CD8-positive, alpha-beta memory T cell (primary cell): ENCODE measurements around the gene EI24. TPM values are rescaled to one million over a fixed set of nuclear protein-coding genes. Genes with fewer than 3 reads are reported as not detected.
"Not testable (repeated sequence)": the region's sequence is repeated elsewhere in the genome, so short reads cannot be mapped to it uniquely, and the experiment has no call there.

Experiments
- CTCF ChIA-PET: fragments of 350-600 bp; sonication (Branson Sonifier 250); formaldehyde crosslinking; loops from one replicate; lab custom pipeline; 2021; ENCODE audit warnings: antibody characterized with exemption; lab: Charles Lee
- POLR2A ChIA-PET: fragments of 350-600 bp; sonication (Branson Sonifier 250); formaldehyde crosslinking; loops from one replicate; lab custom pipeline; 2021; ENCODE audit warnings: antibody characterized with exemption; lab: Charles Lee
- DNase-seq, 5 donors: peaks; one replicate each; pipeline versions ENCODE4 v3.0.0 to v3.0.0-alpha.2; 2020 to 2022; ENCODE audit warnings: mixed read lengths in 1 of 5
- H3K27ac ChIP-seq: one replicate; pipeline ENCODE4 v1.7.0; 2013; ENCODE audit warnings: low read depth, mild to moderate bottlenecking, low read length, moderate library complexity
- H3K27me3 ChIP-seq: 2 replicates; pipeline ENCODE4 v1.7.0; 2013; ENCODE audit warnings: low read length, mild to moderate bottlenecking; ENCODE audit not compliant: insufficient read depth, poor library complexity, severe bottlenecking
- H3K36me3 ChIP-seq: 2 replicates; pipeline ENCODE4 v1.7.0; 2013; ENCODE audit warnings: mild to moderate bottlenecking, low read length, moderate library complexity; ENCODE audit not compliant: insufficient read depth
- H3K4me1 ChIP-seq: 2 replicates; pipeline ENCODE4 v1.7.0; 2013; ENCODE audit warnings: mild to moderate bottlenecking, low read length, moderate library complexity; ENCODE audit not compliant: insufficient read depth
- H3K4me3 ChIP-seq: 2 replicates; pipeline ENCODE4 v1.7.0; 2013; ENCODE audit warnings: mild to moderate bottlenecking, low read length
- H3K9me3 ChIP-seq: 2 replicates; pipeline ENCODE4 v1.7.0; 2013; ENCODE audit warnings: mild to moderate bottlenecking, low read length
- H3K27ac Mint-ChIP-seq, 8 donors: one replicate each; pipeline ENCODE4 v1.8.0; 2020 to 2021; ENCODE audit warnings: mixed read lengths in 8 of 8, mild to moderate bottlenecking in 6 of 8, inconsistent platforms in 3 of 8, moderate library complexity in 3 of 8
- H3K27me3 Mint-ChIP-seq, 2 donors: one replicate each; pipeline ENCODE4 v1.8.0; 2020 to 2021; ENCODE audit warnings: mixed read lengths in 2 of 2, mild to moderate bottlenecking in 1 of 2, moderate library complexity in 1 of 2
- H3K36me3 Mint-ChIP-seq, 3 donors: one replicate each; pipeline ENCODE4 v1.8.0; 2020 to 2021; ENCODE audit warnings: mixed read lengths in 3 of 3, inconsistent platforms in 1 of 3, mild to moderate bottlenecking in 1 of 3
- H3K4me1 Mint-ChIP-seq, 3 donors: one replicate each; pipeline ENCODE4 v1.8.0; 2020 to 2021; ENCODE audit warnings: mixed read lengths in 3 of 3, inconsistent platforms in 1 of 3, mild to moderate bottlenecking in 1 of 3
- H3K4me3 Mint-ChIP-seq, 7 donors: one replicate each; pipeline ENCODE4 v1.8.0; 2020 to 2021; ENCODE audit warnings: mixed read lengths in 7 of 7, mild to moderate bottlenecking in 6 of 7, moderate library complexity in 4 of 7, inconsistent platforms in 2 of 7
- H3K9me3 Mint-ChIP-seq, 5 donors: one replicate each; pipeline ENCODE4 v1.8.0; 2020 to 2022; ENCODE audit warnings: mixed read lengths in 5 of 5, mild to moderate bottlenecking in 3 of 5, moderate library complexity in 2 of 5, inconsistent platforms in 1 of 5
- polyA plus RNA-seq: library from polyadenylated mRNA; unstranded; fragments of 300-500 nt; fragmentation: Illumina TruSeq; gene quantifications from one replicate; pipeline ENCODE4 v1.2.3, GENCODE V29; 2021
- total RNA-seq, 2 experiments: library from RNA; stranded (reverse); gene quantifications; one replicate each; pipeline ENCODE4 v1.2.3, GENCODE V29; 2021

EI24 gene
- total and polyA plus RNA-seq, 3 experiments from 2014 or later, result 62.7 to 71.7 (median 65.7) TPM

- Mint-ChIP-seq H3K9me3 (no peaks in the 10 kb centered on the region), H3K4me3 (peak overlapping the region in 1 of 7 donors; percentile 5), H3K27ac (no peak overlapping the region), H3K36me3 (peaks cover 0 to 2% (median 0%) of the 10 kb centered on the region in 3 donors), H3K4me1 (peaks cover 4 to 6% (median 5%) of the 10 kb centered on the region in 3 donors), H3K27me3 (no peaks in the 10 kb centered on the region)
- Histone ChIP-seq H3K27ac (no peak overlapping the region), H3K27me3 (no peaks in the 10 kb centered on the region), H3K4me3 (no peak overlapping the region), H3K4me1 (no peaks in the 10 kb centered on the region), H3K9me3 (no peaks in the 10 kb centered on the region), H3K36me3 (no peaks in the 10 kb centered on the region)
- POLR2A ChIA-PET, result no interaction called here
- DNase-seq, result no peak
- CTCF ChIA-PET, result no interaction called here
These were observed 4.9 kb upstream of the EI24 start for GRCh38 chr11:125564357-125564756.

GRCh38 chr11:125566235-125566634 lies 3.0 kb upstream of the EI24 start:
- Mint-ChIP-seq H3K27me3 (no peaks in the 10 kb centered on the region), H3K27ac (peak overlapping the region in 1 of 8 donors; percentile 84), H3K4me1 (peaks cover 18 to 21% (median 20%) of the 10 kb centered on the region in 3 donors), H3K9me3 (no peaks in the 10 kb centered on the region), H3K4me3 (peak overlapping the region in 2 of 7 donors; percentile 58 to 72), H3K36me3 (peaks cover 0 to 9% (median 0%) of the 10 kb centered on the region in 3 donors)
- no peaks in the 10 kb centered on the region for H3K9me3 ChIP-seq
- H3K27ac ChIP-seq, result no peak overlapping the region
- POLR2A ChIA-PET, result no interaction called here
- no peak for DNase-seq
- CTCF ChIA-PET, result interaction anchor here (1.1 kb wide), 1 partner anchor 8 kb away, joined by 3 read pairs; no protein-coding TSS in a partner anchor
- H3K4me1 ChIP-seq, result peaks cover 13% of the 10 kb centered on the region
- H3K27me3 ChIP-seq, result no peaks in the 10 kb centered on the region
- H3K4me3 ChIP-seq, result no peak overlapping the region
- no peaks in the 10 kb centered on the region for H3K36me3 ChIP-seq

- Mint-ChIP-seq H3K4me3 (peak overlapping the region; percentile 87 to 97 (median 93)), H3K27me3 (no peaks in the 10 kb centered on the region), H3K27ac (peak overlapping the region; percentile 83 to 98 (median 92)), H3K4me1 (peaks cover 26 to 34% (median 31%) of the 10 kb centered on the region in 3 donors), H3K36me3 (peaks cover under 1 to 33% (median 5%) of the 10 kb centered on the region in 3 donors), H3K9me3 (no peaks in the 10 kb centered on the region)
- peaks cover 14% of the 10 kb centered on the region for H3K36me3 ChIP-seq
- H3K9me3 ChIP-seq, result no peaks in the 10 kb centered on the region
- POLR2A ChIA-PET, result interaction anchor here (0.5 to 2.5 kb wide), 8 partner anchors 20 to 824 kb away, joined by 3 to 31 read pairs (median 4); partner anchors contain the start of genes CHEK1, HYLS1 and STT3A
- H3K4me3 ChIP-seq, result peak overlapping the region; percentile 88
- peaks cover 13% of the 10 kb centered on the region for H3K4me1 ChIP-seq
- CTCF ChIA-PET, result interaction anchor here (1.1 to 3.2 kb wide), 8 partner anchors 14 to 333 kb away, joined by 3 to 17 read pairs (median 6); partner anchors contain the start of genes CHEK1, HYLS1, PUS3 and STT3A
- DNase-seq, result no peak
- no peaks in the 10 kb centered on the region for H3K27me3 ChIP-seq
- peak overlapping the region; percentile 89 for H3K27ac ChIP-seq
These were observed 791 bp downstream of the EI24 start for GRCh38 chr11:125569915-125570621.

GRCh38 chr11:125570952-125571351 lies 1.7 kb downstream of the EI24 start:
- no peaks in the 10 kb centered on the region for H3K27me3 ChIP-seq
- no peak for DNase-seq
- peaks cover 13% of the 10 kb centered on the region for H3K4me1 ChIP-seq
- H3K4me1 Mint-ChIP-seq, result peaks cover 26 to 34% (median 31%) of the 10 kb centered on the region in 3 donors
- no peaks in the 10 kb centered on the region for H3K27me3 Mint-ChIP-seq
- peak overlapping the region; percentile 87 to 97 (median 93) for H3K4me3 Mint-ChIP-seq
- H3K36me3 Mint-ChIP-seq, result peaks cover 4 to 42% (median 6%) of the 10 kb centered on the region in 3 donors
- peak overlapping the region; percentile 74 to 94 (median 89) for H3K27ac Mint-ChIP-seq
- H3K9me3 Mint-ChIP-seq, result no peaks in the 10 kb centered on the region
- no peak overlapping the region for H3K4me3 ChIP-seq
- ChIA-PET CTCF (no interaction called here), POLR2A (no interaction called here)
- H3K27ac ChIP-seq, result no peak overlapping the region
- peaks cover 22% of the 10 kb centered on the region for H3K36me3 ChIP-seq
- H3K9me3 ChIP-seq, result no peaks in the 10 kb centered on the region

- Histone ChIP-seq H3K4me3 (no peak overlapping the region), H3K27me3 (no peaks in the 10 kb centered on the region), H3K9me3 (no peaks in the 10 kb centered on the region), H3K36me3 (peaks cover 32% of the 10 kb centered on the region), H3K27ac (no peak overlapping the region), H3K4me1 (peaks cover 13% of the 10 kb centered on the region)
- peaks cover 15 to 59% (median 16%) of the 10 kb centered on the region in 3 donors for H3K36me3 Mint-ChIP-seq
- peaks cover 22 to 34% (median 25%) of the 10 kb centered on the region in 3 donors for H3K4me1 Mint-ChIP-seq
- no peaks in the 10 kb centered on the region for H3K27me3 Mint-ChIP-seq
- H3K4me3 Mint-ChIP-seq, result no peak overlapping the region
- ChIA-PET CTCF (no interaction called here), POLR2A (interaction anchor here (0.6 to 0.7 kb wide), 2 partner anchors 16 to 307 kb away, joined by 3 to 6 read pairs; no protein-coding TSS in a partner anchor)
- H3K27ac Mint-ChIP-seq, result peak overlapping the region in 3 of 8 donors; percentile 27 to 69 (median 57)
- no peaks in the 10 kb centered on the region for H3K9me3 Mint-ChIP-seq
- DNase-seq, result no peak
These were observed 3.6 kb downstream of the EI24 start for GRCh38 chr11:125572916-125573315.

GRCh38 chr11:125577181-125577580 lies 7.9 kb downstream of the EI24 start:
- H3K9me3 Mint-ChIP-seq, H3K4me1 ChIP-seq, H3K27ac Mint-ChIP-seq, H3K27ac ChIP-seq, H3K4me3 ChIP-seq, H3K4me1 Mint-ChIP-seq, H3K27me3 Mint-ChIP-seq, H3K9me3 ChIP-seq, H3K27me3 ChIP-seq, H3K4me3 Mint-ChIP-seq, CTCF ChIA-PET, DNase-seq, POLR2A ChIA-PET: not testable (repeated sequence)
- peaks cover 58% of the 10 kb centered on the region for H3K36me3 ChIP-seq
- H3K36me3 Mint-ChIP-seq, result peaks cover 21 to 79% (median 26%) of the 10 kb centered on the region in 3 donors

- ChIA-PET CTCF (no interaction called here), POLR2A (no interaction called here)
- H3K4me3 Mint-ChIP-seq, result no peak overlapping the region
- Histone ChIP-seq H3K27me3 (no peaks in the 10 kb centered on the region), H3K36me3 (peaks cover 65% of the 10 kb centered on the region), H3K27ac (no peak overlapping the region), H3K4me1 (no peaks in the 10 kb centered on the region), H3K4me3 (no peak overlapping the region), H3K9me3 (no peaks in the 10 kb centered on the region)
- H3K27me3 Mint-ChIP-seq, result no peaks in the 10 kb centered on the region
- no peak for DNase-seq
- peaks cover 23 to 85% (median 30%) of the 10 kb centered on the region in 3 donors for H3K36me3 Mint-ChIP-seq
- H3K4me1 Mint-ChIP-seq, result peaks cover 0 to 5% (median 0%) of the 10 kb centered on the region in 3 donors
- no peaks in the 10 kb centered on the region for H3K9me3 Mint-ChIP-seq
- no peak overlapping the region for H3K27ac Mint-ChIP-seq
These were observed 9.5 kb downstream of the EI24 start for GRCh38 chr11:125578783-125579182.

GRCh38 chr11:125579811-125580210 lies 10.5 kb downstream of the EI24 start:
- Mint-ChIP-seq H3K9me3 (no peaks in the 10 kb centered on the region), H3K27me3 (no peaks in the 10 kb centered on the region), H3K27ac (no peak overlapping the region), H3K36me3 (peaks cover 33 to 86% (median 37%) of the 10 kb centered on the region in 3 donors), H3K4me3 (no peak overlapping the region), H3K4me1 (no peaks in the 10 kb centered on the region)
- Histone ChIP-seq H3K27ac (no peak overlapping the region), H3K27me3 (no peaks in the 10 kb centered on the region), H3K4me3 (no peak overlapping the region), H3K9me3 (no peaks in the 10 kb centered on the region), H3K36me3 (peaks cover 58% of the 10 kb centered on the region), H3K4me1 (no peaks in the 10 kb centered on the region)
- CTCF ChIA-PET, result no interaction called here
- DNase-seq, result no peak
- POLR2A ChIA-PET, result no interaction called here
